ENCODE measurements around the gene CKB.

The CKB gene

DNA sequence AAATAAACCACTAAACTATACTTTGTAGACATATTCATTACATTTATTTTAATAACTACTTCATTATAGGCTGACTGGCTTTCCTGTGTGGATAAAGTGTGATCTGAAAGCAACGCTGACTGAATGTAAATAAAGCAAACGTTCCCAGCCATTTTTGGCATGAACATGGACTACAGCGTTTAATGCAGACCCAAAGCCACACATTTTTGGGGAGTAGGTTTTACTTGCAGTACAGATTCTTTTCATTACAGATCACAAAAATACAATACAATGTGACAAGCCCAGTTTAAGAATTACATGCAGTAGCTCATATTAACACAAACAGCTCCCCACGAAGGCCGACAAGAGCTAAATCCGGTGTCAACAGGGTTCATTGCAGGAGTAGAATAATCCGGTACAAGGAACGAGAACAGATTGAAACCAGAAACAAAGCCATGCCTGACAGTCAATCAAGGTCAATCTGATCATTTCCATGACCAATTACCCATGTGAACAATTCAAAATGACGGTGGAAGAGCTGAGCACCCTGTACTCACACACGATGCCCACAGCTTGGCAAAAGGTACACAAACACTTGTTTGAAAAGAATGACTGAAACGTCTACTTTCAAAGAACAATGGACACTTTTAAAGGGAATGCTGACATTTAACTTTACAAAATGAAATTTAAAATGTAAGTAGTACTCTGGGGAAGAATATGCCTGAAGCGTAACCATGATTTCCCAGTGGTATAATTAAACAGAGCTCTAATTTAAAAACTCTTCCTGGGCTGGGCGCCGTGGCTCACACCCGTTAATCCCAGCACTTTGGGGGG, 34.5 kb upstream of the CKB start:
- H3K27me3 Mint-ChIP-seq = no peaks in the 10 kb centered on the region
- H3K27ac Mint-ChIP-seq = no peak overlapping the region
- H3K9me3 Mint-ChIP-seq = no peaks in the 10 kb centered on the region
- no peak overlapping the region for H3K4me3 Mint-ChIP-seq
- H3K36me3 Mint-ChIP-seq (ENCODE audit: low read depth) = peaks cover 76% of the 10 kb centered on the region
- H3K4me1 Mint-ChIP-seq (ENCODE audit: low read depth) = peaks cover 29% of the 10 kb centered on the region
- intact Hi-C loops (cut with micrococcal nuclease) = no loop called here

DNA sequence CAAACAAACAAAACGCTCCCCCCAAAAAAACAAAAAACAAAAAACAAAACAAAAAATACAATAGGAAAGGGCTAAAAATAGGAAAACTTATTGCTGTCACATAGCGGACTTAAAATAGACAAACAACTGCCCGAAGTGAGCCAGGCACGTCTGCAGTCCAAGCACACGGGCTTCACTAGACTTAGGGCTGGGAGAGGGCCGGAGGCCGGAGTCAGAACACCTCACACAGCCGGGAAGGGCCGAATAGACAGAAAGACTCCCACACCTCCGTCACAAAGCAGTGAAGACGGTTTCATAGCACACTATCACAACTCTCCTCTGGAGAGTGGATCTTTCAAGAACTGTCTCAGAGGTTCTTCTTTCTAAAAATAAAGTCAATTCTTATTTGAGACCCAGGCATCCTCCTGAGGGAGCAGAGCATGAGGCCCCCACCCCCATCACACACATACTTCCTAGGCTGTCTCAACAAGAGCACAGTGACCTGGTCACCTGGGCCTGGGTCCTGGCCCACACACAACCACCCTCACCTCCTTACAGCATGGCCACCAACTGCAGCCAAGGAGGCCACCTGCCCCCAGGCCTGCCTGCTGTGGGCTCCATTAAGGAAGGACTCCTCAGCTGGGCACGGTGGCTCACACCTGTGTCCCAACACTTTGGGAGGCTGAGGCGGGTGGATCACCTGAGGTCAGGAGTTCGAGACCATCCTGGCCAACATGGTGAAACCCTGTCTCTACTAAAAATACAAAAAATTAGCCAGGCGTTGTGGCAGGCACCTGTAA, 33.1 kb upstream of the CKB start:
- no peaks in the 10 kb centered on the region for H3K27me3 Mint-ChIP-seq
- H3K4me1 Mint-ChIP-seq (ENCODE audit: low read depth) = peaks cover 16% of the 10 kb centered on the region
- intact Hi-C loops (cut with micrococcal nuclease) = no loop called here
- no peak overlapping the region for H3K4me3 Mint-ChIP-seq
- H3K9me3 Mint-ChIP-seq = no peaks in the 10 kb centered on the region
- H3K27ac Mint-ChIP-seq = no peak overlapping the region
- peaks cover 79% of the 10 kb centered on the region for H3K36me3 Mint-ChIP-seq (ENCODE audit: low read depth)

DNA sequence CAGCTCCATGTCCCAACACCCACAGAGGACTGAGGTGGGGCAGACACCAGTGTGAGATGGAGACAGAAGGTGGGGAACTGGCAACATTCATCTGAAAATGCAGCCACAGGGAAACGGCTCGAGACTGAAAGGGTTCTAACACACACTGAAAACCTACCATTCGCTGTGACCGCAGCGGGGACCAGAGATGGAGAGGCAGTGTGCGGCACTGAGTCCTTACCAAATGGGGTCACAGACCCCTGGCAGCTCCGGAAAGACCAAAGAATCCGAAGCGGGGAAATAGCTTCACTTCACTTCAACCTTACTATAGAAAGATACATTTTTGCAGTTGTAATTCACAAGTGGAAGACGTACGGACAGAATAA, 30.2 kb upstream of the CKB start:
- H3K4me1 Mint-ChIP-seq (ENCODE audit: low read depth) = no peaks in the 10 kb centered on the region
- H3K27me3 Mint-ChIP-seq = no peaks in the 10 kb centered on the region
- H3K9me3 Mint-ChIP-seq = no peaks in the 10 kb centered on the region
- H3K4me3 Mint-ChIP-seq = no peak overlapping the region
- intact Hi-C loops (cut with micrococcal nuclease) = no loop called here
- H3K27ac Mint-ChIP-seq = no peak overlapping the region
- H3K36me3 Mint-ChIP-seq (ENCODE audit: low read depth) = peaks cover 50% of the 10 kb centered on the region

DNA sequence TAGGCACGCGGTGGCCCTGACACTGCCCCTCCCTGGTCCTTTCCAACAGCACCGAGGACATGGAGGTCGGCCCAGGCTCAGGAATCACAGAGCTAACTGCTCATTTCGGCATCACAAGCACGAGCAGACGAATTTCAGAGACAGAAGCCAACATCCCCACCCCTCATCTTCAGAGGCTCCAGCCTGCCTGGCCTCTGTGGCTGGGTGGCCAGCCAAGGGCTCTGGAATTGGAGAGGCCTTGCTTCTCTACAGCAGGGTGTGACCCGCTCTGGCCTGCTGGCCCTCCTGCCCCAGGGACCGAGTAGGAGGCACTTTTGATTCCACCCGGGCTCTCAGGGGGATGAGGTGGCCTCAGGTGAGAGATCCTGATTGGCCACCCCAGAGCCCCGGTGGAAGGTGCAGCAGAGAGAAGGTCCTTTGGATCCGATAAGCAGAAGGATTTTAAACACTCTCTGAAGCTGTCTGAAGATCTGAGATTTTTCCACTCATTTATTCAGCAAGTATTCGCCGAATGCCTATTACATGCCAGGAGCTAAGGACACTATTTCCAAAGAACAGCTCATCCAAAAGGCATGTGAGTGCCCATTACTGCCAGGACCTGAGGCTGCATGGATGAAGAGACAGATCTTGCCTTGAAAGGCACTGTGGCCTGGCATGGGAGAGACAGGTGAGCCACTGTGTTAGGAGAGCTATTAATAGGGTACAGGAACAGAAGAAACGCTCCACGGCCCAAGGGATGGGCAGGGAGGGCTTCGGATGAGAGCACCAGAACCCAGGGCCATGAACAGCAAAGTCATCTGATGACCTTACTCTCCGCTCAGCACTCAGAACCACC, 29.6 kb upstream of the CKB start:
- H3K27me3 Mint-ChIP-seq = no peaks in the 10 kb centered on the region
- no peaks in the 10 kb centered on the region for H3K4me1 Mint-ChIP-seq (ENCODE audit: low read depth)
- H3K9me3 Mint-ChIP-seq = no peaks in the 10 kb centered on the region
- peaks cover 44% of the 10 kb centered on the region for H3K36me3 Mint-ChIP-seq (ENCODE audit: low read depth)
- no peak overlapping the region for H3K27ac Mint-ChIP-seq
- no peak overlapping the region for H3K4me3 Mint-ChIP-seq
- intact Hi-C loops (cut with micrococcal nuclease) = no loop called here

DNA sequence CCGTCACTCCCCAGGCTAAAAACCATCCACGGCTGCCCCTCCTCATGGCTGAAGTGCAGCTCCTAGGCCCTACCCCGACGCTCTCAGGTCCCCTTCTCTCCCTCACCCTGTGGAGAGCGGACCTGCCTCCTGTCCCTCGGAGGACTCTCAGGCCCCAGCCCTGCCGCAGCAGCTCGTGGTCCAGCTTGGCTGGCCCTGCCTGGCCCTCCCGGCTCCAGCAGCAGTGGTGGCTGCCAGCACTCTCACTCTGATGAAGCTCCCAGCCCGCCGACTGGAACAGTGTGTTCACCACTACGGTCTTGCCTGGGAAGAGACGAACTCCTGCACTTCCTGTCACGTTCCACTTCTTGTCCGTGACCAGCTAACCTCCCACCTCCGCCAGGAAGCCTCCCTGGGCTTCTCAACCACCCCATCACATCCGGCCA, 28.7 kb upstream of the CKB start:
- Mint-ChIP-seq H3K9me3 (no peaks in the 10 kb centered on the region), H3K27me3 (no peaks in the 10 kb centered on the region), H3K27ac (no peak overlapping the region), H3K36me3 (ENCODE audit: low read depth) (peaks cover 41% of the 10 kb centered on the region), H3K4me1 (ENCODE audit: low read depth) (no peaks in the 10 kb centered on the region), H3K4me3 (no peak overlapping the region)
- intact Hi-C loops (cut with micrococcal nuclease) = no loop called here

DNA sequence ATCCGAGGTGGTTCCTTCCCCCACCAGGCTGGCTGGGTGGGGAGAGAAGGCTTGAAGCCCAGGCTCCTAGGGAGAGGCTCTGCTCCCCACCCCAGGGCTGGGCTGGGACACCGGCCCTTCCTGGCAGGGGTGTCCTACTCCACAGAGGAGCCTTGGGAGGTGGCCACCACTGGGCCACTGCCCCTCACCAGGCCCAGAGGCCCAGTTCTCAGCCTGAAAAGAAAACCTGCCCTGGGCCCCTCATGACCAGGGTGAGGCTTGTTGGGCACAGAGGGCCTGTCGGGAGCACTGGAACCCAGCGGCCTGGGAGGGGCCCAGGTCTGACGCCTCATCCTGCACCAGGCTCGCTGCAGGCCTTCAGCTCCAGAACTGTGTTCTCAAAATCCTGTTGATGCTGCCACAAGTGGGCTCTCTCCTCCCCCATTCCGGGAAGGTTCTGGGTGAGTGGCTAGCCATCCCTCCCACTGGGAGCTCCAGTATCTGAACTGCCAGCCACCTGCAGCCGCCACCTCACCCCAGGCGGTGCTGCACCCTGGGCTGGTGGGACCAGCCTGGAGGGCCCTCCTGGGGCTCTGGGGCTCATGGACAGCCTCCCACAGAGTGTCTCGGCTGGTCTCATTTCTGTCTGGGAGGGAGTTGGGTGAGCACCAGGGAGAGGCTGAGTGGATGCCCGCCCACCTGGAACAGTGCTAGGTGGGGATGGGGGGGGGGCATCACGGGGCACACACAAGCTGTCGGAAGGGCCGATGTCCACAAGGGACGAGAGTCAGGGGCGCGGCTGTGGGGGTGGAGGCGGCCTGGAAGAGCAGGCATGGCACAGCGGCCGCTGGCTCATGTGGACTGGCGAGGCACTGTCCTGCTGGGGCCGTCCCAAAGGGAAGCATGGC, 28.1 kb upstream of the CKB start:
- Mint-ChIP-seq H3K36me3 (ENCODE audit: low read depth) (peaks cover 37% of the 10 kb centered on the region), H3K4me1 (ENCODE audit: low read depth) (no peaks in the 10 kb centered on the region), H3K9me3 (no peaks in the 10 kb centered on the region), H3K27me3 (no peaks in the 10 kb centered on the region), H3K4me3 (no peak overlapping the region), H3K27ac (no peak overlapping the region)
- intact Hi-C loops (cut with micrococcal nuclease) = no loop called here

DNA sequence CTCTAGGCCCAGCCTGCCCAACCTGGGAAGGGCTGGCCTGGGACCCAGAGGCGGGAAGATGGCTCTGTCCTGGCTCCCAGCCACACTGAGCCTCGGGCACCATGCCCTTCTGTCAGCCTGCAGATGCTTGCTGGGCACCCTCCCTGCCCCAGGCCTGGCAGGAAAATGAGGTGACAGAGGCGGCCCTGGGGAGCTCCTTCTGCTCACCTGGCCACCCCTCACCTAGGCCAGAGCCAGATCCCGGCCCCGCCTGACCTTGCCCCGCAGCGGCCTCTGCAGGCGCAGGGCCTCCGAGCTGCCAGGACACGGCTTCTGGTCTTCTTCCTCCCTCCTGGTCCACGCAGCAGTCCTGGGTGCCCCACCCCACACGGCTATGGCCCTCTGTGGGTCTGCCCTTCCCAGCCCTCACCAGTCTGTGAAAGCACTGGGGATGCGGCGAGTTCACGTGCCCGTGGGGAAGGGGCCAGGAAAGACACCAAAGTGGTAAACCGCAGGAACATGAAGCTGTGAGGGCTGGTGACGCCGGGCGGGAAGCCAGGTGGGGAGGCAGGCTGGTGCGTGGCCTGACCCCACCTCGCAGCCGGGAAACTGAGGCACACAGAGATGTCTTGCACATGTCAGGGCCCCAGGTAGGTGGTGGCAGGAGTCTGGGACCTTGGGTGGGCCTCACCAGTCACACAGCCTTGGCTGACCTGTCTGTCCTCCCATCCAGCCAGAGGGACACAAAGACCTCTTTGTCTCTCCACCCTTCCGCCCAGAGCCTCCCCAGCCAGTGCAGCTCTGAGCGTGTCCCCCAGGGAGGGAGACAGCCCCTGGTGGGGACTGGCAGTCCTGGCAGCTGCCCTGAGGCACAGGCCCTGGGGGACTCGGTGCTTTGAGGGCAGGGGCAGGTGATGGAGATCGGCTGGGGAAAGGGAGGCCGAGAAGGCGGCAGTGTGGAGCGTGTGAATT, 27.0 kb upstream of the CKB start:
- H3K9me3 Mint-ChIP-seq = no peaks in the 10 kb centered on the region
- no peak overlapping the region for H3K4me3 Mint-ChIP-seq
- H3K36me3 Mint-ChIP-seq (ENCODE audit: low read depth) = peaks cover 26% of the 10 kb centered on the region
- no peaks in the 10 kb centered on the region for H3K27me3 Mint-ChIP-seq
- H3K4me1 Mint-ChIP-seq (ENCODE audit: low read depth) = no peaks in the 10 kb centered on the region
- intact Hi-C loops (cut with micrococcal nuclease) = no loop called here
- H3K27ac Mint-ChIP-seq = no peak overlapping the region

DNA sequence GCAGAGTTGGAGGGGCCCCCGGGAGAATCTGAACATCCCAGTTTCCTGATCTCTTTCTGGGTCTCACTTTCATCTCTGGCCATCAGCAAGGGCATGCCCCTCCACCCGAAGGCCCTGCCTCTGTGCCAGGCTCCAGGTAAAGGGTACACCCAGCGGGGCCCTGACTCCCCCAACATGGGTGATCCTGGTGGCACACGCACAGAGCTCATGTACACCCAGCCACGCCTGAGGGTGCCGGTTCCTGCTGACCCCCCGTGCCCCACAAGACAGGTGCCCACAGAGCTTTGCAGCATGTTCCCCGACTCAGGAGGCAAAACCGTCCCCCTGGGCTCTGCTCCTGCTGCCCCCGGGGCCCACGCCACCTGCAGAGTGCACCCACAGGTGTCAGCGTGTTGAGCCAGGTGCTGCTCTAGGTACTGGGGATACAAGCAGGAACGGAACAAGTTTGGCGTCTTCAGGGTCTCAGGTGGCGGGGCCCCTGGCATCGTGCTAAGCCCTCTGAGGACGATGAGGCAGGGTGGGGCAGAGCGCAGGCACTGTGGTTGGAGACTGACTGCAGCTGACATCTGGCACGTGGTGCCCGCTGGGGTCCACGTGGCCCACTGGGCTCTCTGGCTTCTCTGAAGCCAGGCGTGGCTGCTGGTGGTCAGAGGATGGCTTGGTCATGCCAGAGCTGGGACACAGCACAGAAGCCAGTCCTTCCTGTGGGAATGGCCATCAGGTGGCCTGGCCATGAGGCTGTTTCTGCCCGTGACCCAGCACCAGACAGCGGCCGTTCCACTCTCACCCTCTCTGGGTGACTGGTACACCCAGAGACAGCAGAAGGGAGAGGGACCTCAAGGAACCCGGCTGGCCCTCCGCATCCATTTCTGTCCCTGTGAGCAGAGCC, 26.1 kb upstream of the CKB start:
- intact Hi-C loops (cut with micrococcal nuclease) = no loop called here
- Mint-ChIP-seq H3K4me3 (no peak overlapping the region), H3K9me3 (no peaks in the 10 kb centered on the region), H3K27ac (no peak overlapping the region), H3K36me3 (ENCODE audit: low read depth) (peaks cover 24% of the 10 kb centered on the region), H3K4me1 (ENCODE audit: low read depth) (no peaks in the 10 kb centered on the region), H3K27me3 (no peaks in the 10 kb centered on the region)

DNA sequence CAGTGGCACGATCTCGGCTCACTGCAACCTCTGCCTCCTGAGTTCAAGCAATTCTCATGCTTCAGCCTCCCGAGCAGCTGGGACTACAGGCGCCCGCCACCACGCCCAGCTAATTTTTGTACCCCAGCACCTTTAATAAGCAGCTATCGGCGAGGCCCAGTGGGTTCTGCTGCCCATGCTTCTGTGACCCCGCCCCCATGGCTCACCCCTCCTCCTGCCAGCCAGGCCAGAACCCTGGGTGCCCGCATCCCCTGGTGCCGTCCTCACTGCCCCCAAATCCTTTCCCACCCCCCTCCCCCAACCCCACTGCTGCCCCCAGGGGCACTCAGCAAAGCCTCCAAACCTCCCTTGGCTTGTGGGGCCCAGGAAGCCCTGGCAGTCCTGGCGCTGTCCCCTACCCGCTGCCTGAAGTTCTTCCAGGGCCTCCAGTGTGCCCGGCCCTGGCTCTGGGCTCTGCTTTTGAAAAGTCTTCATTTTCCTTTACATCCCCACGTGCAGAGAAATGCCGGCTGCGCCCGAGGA, 25.4 kb upstream of the CKB start:
- H3K4me3 Mint-ChIP-seq = no peak overlapping the region
- intact Hi-C loops (cut with micrococcal nuclease) = no loop called here
- no peaks in the 10 kb centered on the region for H3K27me3 Mint-ChIP-seq
- no peaks in the 10 kb centered on the region for H3K9me3 Mint-ChIP-seq
- peaks cover 19% of the 10 kb centered on the region for H3K36me3 Mint-ChIP-seq (ENCODE audit: low read depth)
- H3K27ac Mint-ChIP-seq = no peak overlapping the region
- H3K4me1 Mint-ChIP-seq (ENCODE audit: low read depth) = no peaks in the 10 kb centered on the region

DNA sequence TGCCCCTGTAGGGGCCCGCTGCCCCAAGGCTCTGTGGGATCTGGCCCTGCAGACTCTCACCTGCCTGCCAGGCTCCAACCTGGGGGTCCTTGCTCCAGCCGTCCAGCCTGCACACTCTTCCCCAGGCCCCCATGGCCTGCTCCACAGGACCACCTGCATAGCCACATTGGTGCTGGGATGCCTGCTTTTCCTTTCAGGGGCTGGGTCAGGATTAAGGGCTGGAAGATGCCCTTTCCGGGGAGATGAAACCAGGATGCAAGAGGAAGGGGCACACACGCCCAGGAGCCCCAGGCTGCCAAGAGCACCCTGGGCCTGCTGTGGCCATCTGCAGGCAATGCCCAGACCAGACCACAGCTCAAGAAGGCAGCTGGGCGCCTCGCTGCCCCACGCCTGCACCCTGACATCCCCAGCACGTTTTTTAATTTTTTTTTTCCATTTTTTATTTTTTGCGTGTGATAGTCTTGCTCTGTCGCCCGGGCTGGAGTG, 24.9 kb upstream of the CKB start:
- intact Hi-C loops (cut with micrococcal nuclease) = no loop called here
- H3K27me3 Mint-ChIP-seq = no peaks in the 10 kb centered on the region
- H3K4me3 Mint-ChIP-seq = no peak overlapping the region
- H3K4me1 Mint-ChIP-seq (ENCODE audit: low read depth) = no peaks in the 10 kb centered on the region
- peaks cover 14% of the 10 kb centered on the region for H3K36me3 Mint-ChIP-seq (ENCODE audit: low read depth)
- no peaks in the 10 kb centered on the region for H3K9me3 Mint-ChIP-seq
- no peak overlapping the region for H3K27ac Mint-ChIP-seq

DNA sequence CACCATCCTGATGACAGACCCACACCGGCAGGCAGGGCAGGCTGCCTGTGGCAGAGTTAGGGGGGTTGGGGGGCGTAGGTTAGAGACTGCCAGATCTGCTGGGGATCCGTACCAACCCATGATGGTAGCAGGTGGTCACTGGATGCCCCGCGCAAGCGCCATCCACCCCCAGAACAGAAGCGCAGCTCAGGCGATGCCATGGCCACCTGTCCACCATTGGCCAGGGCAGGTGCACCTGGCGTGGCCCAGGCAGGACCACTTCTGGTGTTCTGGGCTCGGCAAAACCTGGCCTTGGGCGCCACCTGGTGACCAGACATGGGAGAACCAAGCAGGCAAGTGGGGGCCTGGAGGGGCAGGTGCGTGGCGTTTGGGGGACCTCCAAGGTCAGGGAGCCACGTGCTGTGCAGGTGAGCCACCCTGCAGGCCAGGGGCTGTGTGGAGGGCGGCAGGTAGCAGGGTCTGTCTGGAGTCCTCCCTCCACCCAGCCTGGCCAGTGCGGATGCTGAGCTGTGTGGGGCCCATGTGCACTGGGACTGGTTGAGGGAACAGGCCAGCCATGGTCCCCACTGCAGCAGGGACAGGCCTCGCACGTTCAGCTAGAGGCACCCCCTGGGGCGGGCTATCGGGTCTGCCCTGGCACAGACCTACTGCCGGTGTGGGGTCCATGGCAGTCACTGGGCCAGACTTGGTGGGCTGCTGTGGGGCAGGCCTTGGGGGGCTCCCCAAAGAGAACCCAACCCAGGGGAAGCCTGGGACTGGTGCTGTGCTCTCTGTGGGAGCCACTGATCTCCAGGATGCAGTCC, 24.2 kb upstream of the CKB start:
- Mint-ChIP-seq H3K36me3 (ENCODE audit: low read depth) (peaks cover 10% of the 10 kb centered on the region), H3K9me3 (no peaks in the 10 kb centered on the region), H3K27me3 (peaks cover 4% of the 10 kb centered on the region), H3K27ac (no peak overlapping the region), H3K4me1 (ENCODE audit: low read depth) (no peaks in the 10 kb centered on the region), H3K4me3 (no peak overlapping the region)
- intact Hi-C loops (cut with micrococcal nuclease) = loop anchor here (1.0 kb wide), 2 partner anchors 29 to 47 kb away; no protein-coding TSS in a partner anchor
